ENCODE data around the gene BRD1.

BRD1 gene

DNA sequence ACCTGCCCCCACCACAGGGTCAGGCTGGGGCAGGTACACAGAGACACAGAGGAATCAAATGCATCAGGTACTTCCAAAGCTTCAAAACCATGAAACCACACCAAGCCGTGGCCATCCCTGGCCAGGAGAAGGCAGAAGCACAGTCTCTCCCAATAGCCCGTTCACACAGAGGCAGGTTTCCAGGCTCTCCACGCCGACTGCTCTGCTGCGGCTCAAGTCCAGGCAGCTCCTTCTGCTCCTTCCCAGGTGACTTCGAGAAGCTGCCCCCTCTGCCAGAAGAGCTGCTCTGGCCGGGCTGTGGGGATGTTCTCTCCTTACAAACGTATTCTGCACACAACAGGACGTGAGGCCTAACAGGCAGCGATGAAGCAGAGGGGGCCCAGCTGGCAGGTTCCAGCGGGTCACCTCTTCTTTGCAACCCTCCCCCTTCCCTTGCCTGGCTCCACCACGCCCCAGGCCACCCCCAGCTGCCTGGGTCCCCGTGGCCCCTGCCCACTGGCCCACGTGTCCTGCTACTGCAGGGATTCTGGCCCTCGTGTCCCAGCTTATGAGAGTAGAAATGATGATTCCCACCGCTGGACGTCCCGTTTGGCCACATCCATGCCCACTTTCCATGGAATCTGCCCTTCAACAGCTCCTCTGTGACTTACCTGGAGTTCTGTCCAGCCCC, 26.1 kb downstream of the BRD1 start:
- DNase-seq (ENCODE audit: extremely low read depth, low read depth), result no peak
- no peak for TF ChIP-seq CTCF (IDR thresholded peaks at IDR 0.05; ENCODE audit: low read depth, low read length)

DNA sequence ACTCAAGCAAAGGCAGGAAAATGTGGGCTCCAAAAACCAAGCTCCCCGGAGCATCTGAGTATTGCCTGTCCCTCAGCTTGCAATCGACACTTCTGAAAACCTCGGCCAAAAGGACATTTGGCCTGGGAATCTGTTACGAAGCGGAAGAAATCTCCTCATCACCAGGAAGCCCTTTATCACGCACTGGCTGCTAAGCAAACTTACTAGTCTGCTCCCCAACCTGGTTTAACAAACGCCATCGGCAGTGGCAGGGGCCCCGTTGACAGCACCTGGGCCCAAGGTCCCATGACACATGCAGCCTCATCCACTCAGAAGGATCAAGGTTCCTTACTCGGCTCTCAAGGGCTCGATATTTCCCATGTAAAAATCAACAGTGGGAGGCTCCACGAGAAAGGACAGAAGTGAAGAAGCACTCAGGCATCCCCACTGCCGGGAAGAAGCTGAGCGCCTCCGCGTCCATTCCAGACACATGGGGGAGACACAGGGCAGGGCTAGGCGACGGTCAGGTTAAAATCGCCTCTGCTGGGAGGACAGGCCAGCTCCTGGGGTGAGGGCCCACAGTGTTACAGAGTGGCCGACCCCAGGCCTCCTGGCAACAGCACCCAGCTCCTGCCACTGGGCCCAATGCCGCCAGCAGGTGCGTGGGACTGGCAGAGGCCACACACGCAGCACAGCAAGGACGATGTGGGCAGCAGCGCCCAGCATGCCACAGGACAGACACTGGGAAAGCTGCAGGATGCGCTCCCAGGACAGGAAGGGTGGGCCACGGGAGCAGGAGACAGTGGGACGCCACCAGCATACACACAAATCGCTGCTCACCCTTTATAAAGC, 27.1 kb downstream of the BRD1 start:
- TF ChIP-seq CTCF (IDR thresholded peaks at IDR 0.05; ENCODE audit: low read depth, low read length), result no peak
- no peak for DNase-seq (ENCODE audit: extremely low read depth, low read depth)

- DNase-seq (ENCODE audit: extremely low read depth, low read depth), result no peak
- TF ChIP-seq CTCF (IDR thresholded peaks at IDR 0.05; ENCODE audit: low read depth, low read length), result no peak
These were observed 28.1 kb downstream of the BRD1 start for GRCh38 chr22:49799431-49800075.

DNA sequence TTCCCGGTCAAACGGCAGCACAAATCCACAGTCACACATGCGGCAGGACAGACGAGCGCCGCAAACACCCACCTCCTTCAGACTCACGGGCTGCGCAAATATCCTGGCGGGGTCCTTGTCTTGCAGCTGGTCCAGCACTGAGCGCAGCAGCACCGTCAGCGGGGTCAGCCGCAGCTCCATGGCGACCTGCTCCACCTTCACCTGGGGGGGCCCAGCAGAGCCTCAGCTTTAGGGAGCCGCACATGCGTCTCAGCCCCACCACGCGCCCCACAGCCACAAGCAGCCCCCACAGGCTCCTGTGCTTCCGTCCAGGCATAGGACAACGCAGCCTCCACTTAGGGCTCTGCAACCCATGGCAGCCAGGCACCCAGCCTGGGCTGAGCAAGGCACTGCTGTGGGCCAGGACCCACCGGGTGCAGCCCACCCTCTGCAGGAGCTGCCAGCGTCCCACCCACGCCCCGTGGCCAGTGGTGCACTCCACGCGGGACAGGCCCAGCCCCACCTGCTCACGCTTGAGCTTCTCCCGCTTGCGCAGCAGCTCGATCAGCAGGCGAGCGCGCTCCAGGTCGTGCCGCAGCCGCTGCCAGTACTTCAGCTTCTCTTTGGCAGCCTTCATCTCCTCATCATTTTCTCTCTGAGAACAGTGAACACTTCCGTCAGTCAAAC, 29.1 kb downstream of the BRD1 start:
- DNase-seq (ENCODE audit: extremely low read depth, low read depth), result no peak
- no peak for TF ChIP-seq CTCF (IDR thresholded peaks at IDR 0.05; ENCODE audit: low read depth, low read length)

DNA sequence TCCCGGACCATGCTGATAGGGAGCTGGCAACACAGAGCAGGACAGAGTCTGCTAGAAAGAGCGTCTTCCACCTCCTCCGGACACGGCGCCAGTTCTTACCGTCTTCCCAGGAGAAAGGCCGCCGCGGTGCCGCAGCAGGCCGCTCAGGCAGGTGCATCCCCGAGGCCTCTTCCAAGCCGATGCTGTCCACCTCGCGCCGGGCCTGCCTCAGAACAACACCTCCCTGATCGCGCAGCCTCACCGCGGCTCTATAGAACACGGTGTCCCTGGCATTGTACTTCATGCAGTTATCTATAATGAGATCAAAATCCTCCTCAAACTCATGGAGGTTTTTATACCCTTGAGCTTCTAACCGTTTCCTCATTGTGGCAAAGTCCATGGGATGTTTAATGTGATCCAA, 30.0 kb downstream of the BRD1 start:
- DNase-seq (ENCODE audit: extremely low read depth, low read depth), result no peak

GRCh38 chr22:49796596-49797270, 30.9 kb downstream of the BRD1 start:
- no peak for DNase-seq (ENCODE audit: extremely low read depth, low read depth)
- TF ChIP-seq CTCF (IDR thresholded peaks at IDR 0.05; ENCODE audit: low read depth, low read length), result no peak

More for the DNA sequence above, 30.0 kb downstream of the BRD1 start:
- TF ChIP-seq CTCF (IDR thresholded peaks at IDR 0.05; ENCODE audit: low read depth, low read length), result no peak

All from AG09319 (cell line).